ENCODE results near the gene ABHD11.

- TF ChIP-seq CTCF (IDR thresholded peaks at IDR 0.05) (no peak), POLR2A (IDR thresholded peaks at IDR 0.05) (no peak)
Measured at GRCh38 chr7:73704640-73705550, 33.7 kb downstream of the ABHD11 start.
